ENCODE data around the gene CDHR5.

The CDHR5 gene

DNA sequence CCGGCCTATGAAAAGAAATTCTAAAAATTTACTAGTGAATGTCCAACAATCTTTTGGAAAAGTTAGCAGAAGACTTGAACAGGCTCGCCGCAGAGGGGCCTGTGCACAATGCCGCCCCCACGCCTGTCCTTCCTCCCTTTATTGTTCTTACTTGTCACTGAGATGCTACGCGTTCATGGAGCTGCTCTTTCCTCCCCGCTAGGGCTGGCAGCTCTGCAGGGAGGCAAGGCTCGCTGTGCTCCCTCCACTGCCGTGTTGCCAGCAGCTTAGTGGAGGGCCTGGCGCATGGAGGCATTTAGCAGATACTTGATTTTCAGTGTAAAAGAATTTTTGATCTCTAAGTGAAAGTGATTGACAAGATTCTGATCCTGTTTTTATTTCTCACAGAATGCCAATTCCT, 33.8 kb downstream of the CDHR5 start:
- no peaks in the 10 kb centered on the region for H3K9me3 Mint-ChIP-seq
- no peak overlapping the region for H3K4me3 Mint-ChIP-seq
- TF ChIP-seq, protein P1, sequence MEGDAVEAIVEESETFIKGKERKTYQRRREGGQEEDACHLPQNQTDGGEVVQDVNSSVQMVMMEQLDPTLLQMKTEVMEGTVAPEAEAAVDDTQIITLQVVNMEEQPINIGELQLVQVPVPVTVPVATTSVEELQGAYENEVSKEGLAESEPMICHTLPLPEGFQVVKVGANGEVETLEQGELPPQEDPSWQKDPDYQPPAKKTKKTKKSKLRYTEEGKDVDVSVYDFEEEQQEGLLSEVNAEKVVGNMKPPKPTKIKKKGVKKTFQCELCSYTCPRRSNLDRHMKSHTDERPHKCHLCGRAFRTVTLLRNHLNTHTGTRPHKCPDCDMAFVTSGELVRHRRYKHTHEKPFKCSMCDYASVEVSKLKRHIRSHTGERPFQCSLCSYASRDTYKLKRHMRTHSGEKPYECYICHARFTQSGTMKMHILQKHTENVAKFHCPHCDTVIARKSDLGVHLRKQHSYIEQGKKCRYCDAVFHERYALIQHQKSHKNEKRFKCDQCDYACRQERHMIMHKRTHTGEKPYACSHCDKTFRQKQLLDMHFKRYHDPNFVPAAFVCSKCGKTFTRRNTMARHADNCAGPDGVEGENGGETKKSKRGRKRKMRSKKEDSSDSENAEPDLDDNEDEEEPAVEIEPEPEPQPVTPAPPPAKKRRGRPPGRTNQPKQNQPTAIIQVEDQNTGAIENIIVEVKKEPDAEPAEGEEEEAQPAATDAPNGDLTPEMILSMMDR (IDR thresholded peaks at IDR 0.05; ENCODE audit: unreplicated experiment in 3 of 3), result no peak
- H3K27me3 Mint-ChIP-seq (ENCODE audit: low read depth), result no peaks in the 10 kb centered on the region
- H3K36me3 Mint-ChIP-seq (ENCODE audit: low read depth), result peaks cover 66% of the 10 kb centered on the region
- no peaks in the 10 kb centered on the region for H3K4me1 Mint-ChIP-seq
- no peak overlapping the region for H3K27ac Mint-ChIP-seq

DNA sequence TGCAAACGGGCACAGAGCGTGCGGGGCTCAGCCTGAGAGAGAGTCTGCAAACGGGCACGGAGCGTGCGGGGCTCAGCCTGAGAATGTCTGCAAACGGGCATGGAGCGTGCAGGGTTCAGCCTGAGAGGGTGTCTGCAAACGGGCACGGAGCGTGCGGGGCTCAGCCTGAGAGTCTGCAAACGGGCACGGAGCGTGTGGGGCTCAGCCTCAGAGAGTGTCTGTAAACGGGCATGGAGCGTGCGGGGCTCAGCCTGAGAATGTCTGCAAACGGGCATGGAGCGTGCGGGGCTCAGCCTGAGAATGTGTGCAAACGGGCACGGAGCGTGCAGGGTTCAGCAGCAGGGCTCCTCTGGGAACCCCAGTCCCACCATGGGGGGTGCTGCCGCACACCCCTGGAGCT, 35.0 kb downstream of the CDHR5 start:
- Mint-ChIP-seq H3K4me3 (no peak overlapping the region), H3K9me3 (no peaks in the 10 kb centered on the region), H3K4me1 (no peaks in the 10 kb centered on the region), H3K27me3 (ENCODE audit: low read depth) (no peaks in the 10 kb centered on the region), H3K27ac (no peak overlapping the region), H3K36me3 (ENCODE audit: low read depth) (peaks cover 61% of the 10 kb centered on the region)
- TF ChIP-seq, protein P1 (IDR thresholded peaks at IDR 0.05; ENCODE audit: unreplicated experiment in 3 of 3), result no peak

DNA sequence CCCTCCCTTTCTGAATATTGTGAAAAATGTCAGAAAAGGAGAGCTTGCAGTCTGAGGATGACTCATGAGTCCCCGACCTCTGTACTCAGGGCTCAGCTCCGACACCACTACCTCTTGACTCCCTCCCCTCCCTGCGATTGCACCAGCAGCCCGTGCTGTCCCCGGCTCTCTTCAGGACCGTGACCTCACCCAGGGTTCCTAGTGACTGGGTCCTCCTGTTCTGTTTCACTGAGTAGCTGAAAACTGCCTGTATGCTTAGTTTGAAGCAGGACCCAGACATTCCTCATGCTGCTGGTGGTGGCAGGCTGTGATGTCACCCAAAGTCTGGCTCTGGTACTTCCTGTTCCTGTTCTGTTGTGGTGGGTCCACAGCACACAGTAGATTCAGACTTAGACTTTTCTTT, 36.8 kb downstream of the CDHR5 start:
- Mint-ChIP-seq H3K27me3 (ENCODE audit: low read depth) (no peaks in the 10 kb centered on the region), H3K27ac (peak overlapping the region in 1 of 3 experiments; percentile 68), H3K4me3 (no peak overlapping the region), H3K4me1 (no peaks in the 10 kb centered on the region), H3K9me3 (no peaks in the 10 kb centered on the region), H3K36me3 (ENCODE audit: low read depth) (peaks cover 58% of the 10 kb centered on the region)
- TF ChIP-seq, protein P1 (IDR thresholded peaks at IDR 0.05; ENCODE audit: unreplicated experiment in 3 of 3), result no peak

DNA sequence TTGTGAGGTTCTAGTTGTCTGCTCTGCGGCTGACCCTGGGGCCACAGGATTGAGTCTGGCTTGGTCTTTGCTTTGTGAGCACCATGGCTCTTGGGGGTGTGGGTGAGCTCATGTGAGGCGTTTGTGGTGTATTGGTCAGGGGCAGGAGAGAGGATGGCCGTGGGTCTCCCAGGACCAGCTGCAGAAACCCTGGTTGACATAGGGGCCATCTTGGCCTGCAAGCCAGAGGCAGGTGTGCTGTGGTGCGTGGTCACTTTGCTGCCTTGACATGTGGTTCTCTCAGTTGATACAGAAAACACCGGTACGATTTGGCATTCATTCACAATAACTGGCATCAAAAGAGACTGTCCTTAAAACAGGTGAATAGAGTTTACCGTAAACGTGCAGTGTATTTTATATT, 37.2 kb downstream of the CDHR5 start:
- Mint-ChIP-seq H3K27ac (no peak overlapping the region), H3K36me3 (ENCODE audit: low read depth) (peaks cover 54% of the 10 kb centered on the region), H3K27me3 (ENCODE audit: low read depth) (no peaks in the 10 kb centered on the region), H3K4me1 (no peaks in the 10 kb centered on the region), H3K4me3 (no peak overlapping the region), H3K9me3 (no peaks in the 10 kb centered on the region)
- TF ChIP-seq, protein P1 (IDR thresholded peaks at IDR 0.05; ENCODE audit: unreplicated experiment in 3 of 3), result no peak

DNA sequence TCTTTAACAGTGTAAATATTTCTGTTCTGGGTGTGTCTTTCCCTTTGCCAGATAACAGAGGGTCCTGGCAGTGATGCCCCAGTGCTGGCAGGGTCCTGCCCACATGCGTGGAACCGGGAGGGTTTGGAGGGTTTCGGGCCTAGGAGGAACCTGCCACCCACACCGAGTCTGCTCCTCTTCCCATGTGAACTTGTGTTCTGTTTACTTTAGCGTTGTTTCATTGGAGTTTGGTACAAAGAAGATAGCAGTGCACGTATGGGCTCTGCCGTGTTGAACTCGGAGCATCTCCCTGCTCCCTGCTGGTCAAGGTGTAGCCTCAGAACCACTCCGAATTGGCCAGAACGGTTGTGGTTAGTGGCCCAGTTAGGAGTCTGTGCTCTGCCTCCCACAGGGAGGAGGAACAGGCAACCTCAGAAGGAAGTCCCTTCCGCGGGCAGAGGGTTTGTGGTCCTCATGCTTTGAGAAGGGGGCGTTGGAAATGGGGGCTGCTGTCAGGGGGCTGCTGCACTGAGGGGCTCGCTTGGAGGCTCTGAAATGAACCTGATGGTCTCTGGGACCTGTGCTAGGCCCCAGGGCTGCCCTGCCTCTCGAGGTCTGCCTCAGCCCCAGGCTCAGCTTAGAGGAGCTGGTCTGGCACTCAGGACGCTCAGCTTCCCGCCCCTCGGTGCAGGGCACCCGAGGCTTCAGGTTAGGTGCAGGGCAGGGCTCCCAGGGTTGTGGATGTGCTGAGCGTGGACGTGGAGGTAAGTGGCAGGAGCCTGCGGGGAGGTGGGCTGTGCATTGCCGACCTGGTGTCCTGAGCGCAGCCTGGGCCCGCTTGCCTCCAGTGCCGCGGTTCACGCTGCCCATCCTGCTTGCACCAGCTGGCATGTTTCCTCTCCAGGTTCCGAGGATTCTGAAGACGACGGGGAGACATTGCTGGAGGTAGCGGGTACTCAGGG, 38.1 kb downstream of the CDHR5 start:
- peaks cover 53% of the 10 kb centered on the region for H3K36me3 Mint-ChIP-seq (ENCODE audit: low read depth)
- no peaks in the 10 kb centered on the region for H3K27me3 Mint-ChIP-seq (ENCODE audit: low read depth)
- H3K27ac Mint-ChIP-seq, result no peak overlapping the region
- H3K4me3 Mint-ChIP-seq, result no peak overlapping the region
- TF ChIP-seq, protein P1 (IDR thresholded peaks at IDR 0.05; ENCODE audit: unreplicated experiment in 3 of 3), result no peak
- no peaks in the 10 kb centered on the region for H3K9me3 Mint-ChIP-seq
- peaks cover 3% of the 10 kb centered on the region for H3K4me1 Mint-ChIP-seq

DNA sequence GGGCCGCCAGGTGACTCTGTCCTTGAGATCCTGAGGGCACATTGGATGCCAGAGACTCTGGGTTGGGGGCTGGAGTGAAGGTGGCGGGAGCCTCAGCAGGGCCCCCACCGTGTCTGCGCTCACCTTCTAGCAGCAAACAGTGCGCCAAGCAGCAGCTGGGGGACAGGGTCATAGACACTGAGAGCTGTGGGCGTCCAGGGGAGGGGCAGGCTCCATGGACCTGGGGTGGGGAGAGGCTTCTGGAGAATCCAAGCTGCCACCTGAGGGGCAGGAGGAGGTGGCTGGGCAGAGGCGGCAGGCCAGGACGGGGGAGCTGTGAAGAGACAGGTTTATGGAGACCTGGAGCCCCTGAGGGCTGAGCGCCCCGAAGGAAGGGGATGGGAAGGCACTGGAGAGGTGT, 40.5 kb downstream of the CDHR5 start:
- TF ChIP-seq, protein P1 (IDR thresholded peaks at IDR 0.05; ENCODE audit: unreplicated experiment in 3 of 3), result no peak
- no peaks in the 10 kb centered on the region for H3K27me3 Mint-ChIP-seq (ENCODE audit: low read depth)
- peaks cover 11% of the 10 kb centered on the region for H3K4me1 Mint-ChIP-seq
- no peak overlapping the region for H3K4me3 Mint-ChIP-seq
- peaks cover 39% of the 10 kb centered on the region for H3K36me3 Mint-ChIP-seq (ENCODE audit: low read depth)
- no peaks in the 10 kb centered on the region for H3K9me3 Mint-ChIP-seq
- H3K27ac Mint-ChIP-seq, result no peak overlapping the region
